Kidney epithelial cell (primary cell): ENCODE results near the gene USF2. TPM values are rescaled to one million over a fixed set of nuclear protein-coding genes. Genes with fewer than 3 reads are reported as not detected.
"Not testable (repeated sequence)": the region's sequence is repeated elsewhere in the genome, so short reads cannot be mapped to it uniquely, and the experiment has no call there.

Experiments
- DNase-seq: peaks from one replicate; pipeline ENCODE4 v3.0.0-alpha.2; 2010; ENCODE audit warnings: low read depth
- H3K27me3 ChIP-seq: 2 replicates; pipeline ENCODE4 v1.6.0; 2011; ENCODE audit warnings: low read length; ENCODE audit not compliant: control insufficient read depth, insufficient read depth
- H3K36me3 ChIP-seq: 2 replicates; pipeline ENCODE4 v1.5.1; 2011; ENCODE audit warnings: low read length; ENCODE audit not compliant: control insufficient read depth, insufficient read depth
- H3K4me3 ChIP-seq: 2 replicates; pipeline ENCODE4 v1.5.1; 2011; ENCODE audit warnings: low read depth, mild to moderate bottlenecking, control low read depth, low read length
- CTCF ChIP-seq: IDR thresholded peaks from 2 replicates; pipeline ENCODE4 v1.5.1; 2011; ENCODE audit warnings: mild to moderate bottlenecking, moderate library complexity, low read length, control low read depth, inconsistent platforms; ENCODE audit not compliant: insufficient read depth, poor library complexity, severe bottlenecking
- total RNA-seq: library from RNA; depleted of rRNA; stranded (reverse); fragments of >200 nt; gene quantifications from 2 replicates; pipeline ENCODE4 v1.2.3, GENCODE V29; 2015

The USF2 gene
- total RNA-seq, 1 donor from 2014 or later: 95.1 TPM

- Histone ChIP-seq H3K4me3 (no peak within 1 kb of the TSS), H3K36me3 (no peaks in the 10 kb centered on the region), H3K27me3 (peaks cover 5% of the 10 kb centered on the region)
- no peak for TF ChIP-seq CTCF
- DNase-seq: no peak
These were observed 40.4 kb upstream of the USF2 start, which contains the start of gene FAM187B for GRCh38 chr19:35228177-35228930. Gene FAM187B, minus strand, starts transcription at chr19:35228739. Its CDS starts 59 bp downstream, at chr19:35228680.

- peaks cover 5% of the 10 kb centered on the region for H3K27me3 ChIP-seq
These were observed 39.2 kb upstream of the USF2 start for GRCh38 chr19:35229601-35230000.

GRCh38 chr19:35231956-35232645 is 36.7 kb upstream of the USF2 start:
- Histone ChIP-seq H3K36me3 (no peaks in the 10 kb centered on the region), H3K4me3 (no peak overlapping the region), H3K27me3 (no peaks in the 10 kb centered on the region)
- no peak for DNase-seq
- TF ChIP-seq CTCF: no peak

More at GRCh38 chr19:35229601-35230000, 39.2 kb upstream of the USF2 start:
- TF ChIP-seq CTCF: no peak
- H3K36me3 ChIP-seq: no peaks in the 10 kb centered on the region
- H3K4me3 ChIP-seq: no peak overlapping the region
- no peak for DNase-seq

- Histone ChIP-seq H3K4me3 (no peak overlapping the region), H3K36me3 (no peaks in the 10 kb centered on the region), H3K27me3 (no peaks in the 10 kb centered on the region)
- no peak for DNase-seq
- TF ChIP-seq CTCF: no peak
These were observed 35.9 kb upstream of the USF2 start for GRCh38 chr19:35232912-35233311.

- DNase-seq: no peak
- no peak for TF ChIP-seq CTCF
- H3K4me3 ChIP-seq: no peak overlapping the region
- H3K36me3 ChIP-seq: no peaks in the 10 kb centered on the region
- no peaks in the 10 kb centered on the region for H3K27me3 ChIP-seq
These were observed 31.9 kb upstream of the USF2 start for GRCh38 chr19:35236638-35237400.

- not testable (repeated sequence) for H3K36me3 ChIP-seq, DNase-seq, H3K4me3 ChIP-seq, H3K27me3 ChIP-seq
These were observed 29.2 kb upstream of the USF2 start for GRCh38 chr19:35239597-35239996.
